Prostate gland (tissue), 2 donors: ENCODE results near the gene C13orf46. TPM values are rescaled to one million over a fixed set of nuclear protein-coding genes. Genes with fewer than 3 reads are reported as not detected.
"Not testable (repeated sequence)": the region's sequence is repeated elsewhere in the genome, so short reads cannot be mapped to it uniquely, and the experiment has no call there.

ENCODE experiments used
- DNase-seq: peaks from one replicate; pipeline ENCODE4 v3.0.0-alpha.2; 2019; ENCODE audit warnings: low spot score
- H3K27ac ChIP-seq, 2 donors: fragments of 200-600 bp; sonication (generic); 2 replicates each; pipeline ENCODE4 v1.5.1; 2017 to 2019
- H3K27me3 ChIP-seq: fragments of 200-600 bp; sonication (generic); replicated peaks from 2 replicates; pipeline ENCODE4 v1.5.1; 2019; ENCODE audit not compliant: insufficient read depth
- H3K36me3 ChIP-seq, 2 donors: fragments of 200-600 bp; sonication (generic); 1 replicate in 1 of 2; 2 replicates in 1 of 2; pipeline versions ENCODE4 v1.5.1 to v1.8.1; 2017 to 2019
- H3K4me1 ChIP-seq: fragments of 200-600 bp; sonication (generic); replicated peaks from 2 replicates; pipeline ENCODE4 v1.5.1; 2019
- H3K4me3 ChIP-seq, 2 donors: fragments of 200-600 bp; sonication (generic); 2 replicates each; pipeline ENCODE4 v1.5.1; 2017 to 2019
- H3K9me3 ChIP-seq: fragments of 200-600 bp; sonication (generic); 2 replicates; pipeline ENCODE4 v1.5.1; 2017
- POLR2A ChIP-seq: fragments of 450-650 bp; IDR thresholded peaks from one replicate; pipeline ENCODE4 v1.6.1; 2016; ENCODE audit warnings: antibody characterized with exemption, mild to moderate bottlenecking
- POLR2AphosphoS5 ChIP-seq: sonication (generic); formaldehyde crosslinking; IDR thresholded peaks from one replicate; pipeline ENCODE4 v1.6.1; 2017; ENCODE audit warnings: antibody characterized with exemption
- WGBS: methylation state at CpG from one replicate; pipeline ENCODE4 v1.1.5; 2018; 5-methylcytosine and 5-hydroxymethylcytosine counted together
- intact Hi-C: fragments of 100-400 bp; cut with DNase I; formaldehyde crosslinking; loops from one replicate; pipeline ENCODE4 v1.14.2; 2022
- total RNA-seq, 2 donors: library from RNA; depleted of rRNA; stranded (reverse); fragments of >200 nt; gene quantifications; one replicate each; pipeline ENCODE4 v1.1.0, GENCODE V29; 2016
- TF ChIP-seq, protein P1 (sequence below), 4 experiments: fragments of 200-600 bp in 2 of 4; fragments of 450-650 bp in 2 of 4; sonication (generic) in 2 of 4; IDR thresholded peaks; 1 replicate in 3 of 4; 2 replicates in 1 of 4; pipeline ENCODE4 v1.5.1; 2016 to 2019; ENCODE audit warnings: antibody characterized with exemption in 4 of 4, mild to moderate bottlenecking in 2 of 4, moderate library complexity in 2 of 4

The C13orf46 gene
- total RNA-seq, 2 donors from 2014 or later, result 8.0 to 9.9 TPM

GRCh38 chr13:113991676-113992179, 17.9 kb upstream of the C13orf46 start:
- TF ChIP-seq, protein P1, sequence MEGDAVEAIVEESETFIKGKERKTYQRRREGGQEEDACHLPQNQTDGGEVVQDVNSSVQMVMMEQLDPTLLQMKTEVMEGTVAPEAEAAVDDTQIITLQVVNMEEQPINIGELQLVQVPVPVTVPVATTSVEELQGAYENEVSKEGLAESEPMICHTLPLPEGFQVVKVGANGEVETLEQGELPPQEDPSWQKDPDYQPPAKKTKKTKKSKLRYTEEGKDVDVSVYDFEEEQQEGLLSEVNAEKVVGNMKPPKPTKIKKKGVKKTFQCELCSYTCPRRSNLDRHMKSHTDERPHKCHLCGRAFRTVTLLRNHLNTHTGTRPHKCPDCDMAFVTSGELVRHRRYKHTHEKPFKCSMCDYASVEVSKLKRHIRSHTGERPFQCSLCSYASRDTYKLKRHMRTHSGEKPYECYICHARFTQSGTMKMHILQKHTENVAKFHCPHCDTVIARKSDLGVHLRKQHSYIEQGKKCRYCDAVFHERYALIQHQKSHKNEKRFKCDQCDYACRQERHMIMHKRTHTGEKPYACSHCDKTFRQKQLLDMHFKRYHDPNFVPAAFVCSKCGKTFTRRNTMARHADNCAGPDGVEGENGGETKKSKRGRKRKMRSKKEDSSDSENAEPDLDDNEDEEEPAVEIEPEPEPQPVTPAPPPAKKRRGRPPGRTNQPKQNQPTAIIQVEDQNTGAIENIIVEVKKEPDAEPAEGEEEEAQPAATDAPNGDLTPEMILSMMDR (IDR thresholded peaks at IDR 0.05), result no peak
- no peak for TF ChIP-seq POLR2AphosphoS5
- no peak for TF ChIP-seq POLR2A
- no peaks in the 10 kb centered on the region for H3K27me3 ChIP-seq
- WGBS, result 94% methylated on average over 11 of the region's 11 CpGs
- no peak for DNase-seq
- intact Hi-C loops, result no loop called here
- H3K4me1 ChIP-seq, result no peaks in the 10 kb centered on the region
- H3K4me3 ChIP-seq, result no peak overlapping the region
- H3K27ac ChIP-seq, result no peak overlapping the region
- peaks cover 0 to 5% of the 10 kb centered on the region in 2 donors for H3K36me3 ChIP-seq
- H3K9me3 ChIP-seq, result no peaks in the 10 kb centered on the region

GRCh38 chr13:113991191-113991669, 17.4 kb upstream of the C13orf46 start:
- H3K27ac ChIP-seq, result no peak overlapping the region
- H3K27me3 ChIP-seq, result no peaks in the 10 kb centered on the region
- H3K36me3 ChIP-seq, result peaks cover 0 to 5% of the 10 kb centered on the region in 2 donors
- H3K4me3 ChIP-seq, result no peak overlapping the region
- TF ChIP-seq POLR2A (no peak), POLR2AphosphoS5 (no peak)
- TF ChIP-seq, protein P1 (IDR thresholded peaks at IDR 0.05), result no peak
- DNase-seq, result no peak
- intact Hi-C loops, result no loop called here
- H3K9me3 ChIP-seq, result no peaks in the 10 kb centered on the region
- WGBS, result 74% methylated on average over 8 of the region's 10 CpGs
- H3K4me1 ChIP-seq, result no peaks in the 10 kb centered on the region

GRCh38 chr13:113990321-113990837, 16.5 kb upstream of the C13orf46 start:
- no peak for DNase-seq
- no peak overlapping the region for H3K27ac ChIP-seq
- no peaks in the 10 kb centered on the region for H3K27me3 ChIP-seq
- 95% methylated on average over 9 of the region's 9 CpGs for WGBS
- no peaks in the 10 kb centered on the region for H3K9me3 ChIP-seq
- intact Hi-C loops, result no loop called here
- peaks cover 0 to 5% of the 10 kb centered on the region in 2 donors for H3K36me3 ChIP-seq
- no peak for TF ChIP-seq POLR2A
- TF ChIP-seq POLR2AphosphoS5, result no peak
- TF ChIP-seq, protein P1 (IDR thresholded peaks at IDR 0.05), result no peak
- H3K4me3 ChIP-seq, result no peak overlapping the region
- no peaks in the 10 kb centered on the region for H3K4me1 ChIP-seq

DNA sequence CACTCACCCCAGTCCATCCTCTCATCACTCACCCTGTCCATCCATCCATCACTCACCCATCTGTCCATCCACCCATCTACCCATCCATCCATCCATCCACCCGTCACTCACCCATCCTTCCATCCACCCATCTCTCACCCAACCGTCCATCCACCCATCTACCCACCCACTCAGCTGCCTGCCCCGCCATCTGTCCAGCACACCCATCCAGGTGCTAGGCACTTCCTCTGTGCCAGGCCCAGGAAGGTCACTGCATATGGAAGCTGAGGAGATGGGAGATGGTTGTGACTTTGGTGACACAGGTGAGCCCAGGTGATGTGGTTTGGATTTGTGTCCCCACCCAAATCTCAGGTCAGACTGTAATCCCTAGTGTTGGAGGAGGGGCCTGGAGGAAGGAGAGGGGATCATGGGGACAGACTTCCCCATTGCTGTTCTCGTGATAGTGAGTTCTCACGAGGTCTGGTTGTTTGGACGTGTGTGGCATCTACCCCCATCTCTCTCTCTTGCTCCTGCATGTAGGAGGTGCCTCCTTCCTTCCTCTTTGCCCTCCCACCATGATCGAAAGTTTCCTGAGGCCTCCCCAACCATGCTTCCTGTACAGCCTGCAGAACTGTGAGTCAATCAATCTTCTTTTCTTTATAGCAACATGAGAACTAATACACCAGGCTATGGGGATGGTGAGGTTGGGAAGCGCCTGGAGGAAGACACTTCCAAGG, 15.9 kb upstream of the C13orf46 start:
- no peaks in the 10 kb centered on the region for H3K9me3 ChIP-seq
- no peak for DNase-seq
- H3K27ac ChIP-seq, result no peak overlapping the region
- H3K4me1 ChIP-seq, result no peaks in the 10 kb centered on the region
- intact Hi-C loops, result no loop called here
- H3K27me3 ChIP-seq, result no peaks in the 10 kb centered on the region
- no peak overlapping the region for H3K4me3 ChIP-seq
- 93% methylated on average over 8 of the region's 8 CpGs for WGBS
- H3K36me3 ChIP-seq, result peaks cover 0 to 5% of the 10 kb centered on the region in 2 donors
- TF ChIP-seq, protein P1 (IDR thresholded peaks at IDR 0.05), result no peak
- TF ChIP-seq POLR2AphosphoS5, result no peak
- no peak for TF ChIP-seq POLR2A

DNA sequence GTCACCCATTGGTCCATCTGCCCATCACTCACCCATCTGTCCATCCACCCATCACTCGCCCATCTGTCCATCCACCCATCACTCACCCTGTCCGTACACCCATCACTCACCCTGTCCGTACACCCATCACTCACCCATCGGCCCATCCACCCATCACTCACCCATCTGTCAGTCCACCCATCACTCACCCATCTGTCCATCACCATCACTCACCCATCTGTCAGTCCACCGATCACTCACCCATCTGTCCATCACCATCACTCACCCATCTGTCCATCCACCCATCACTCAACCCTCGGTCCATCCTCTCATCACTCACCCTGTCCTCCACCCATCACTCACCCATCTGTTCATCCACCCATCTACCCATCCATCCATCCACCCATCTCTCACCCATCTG, 15.0 kb upstream of the C13orf46 start:
- H3K36me3 ChIP-seq, H3K4me1 ChIP-seq, H3K27me3 ChIP-seq, H3K4me3 ChIP-seq, H3K9me3 ChIP-seq, DNase-seq, H3K27ac ChIP-seq, intact Hi-C loops: not testable (repeated sequence)
- WGBS, result 97% methylated on average over 6 of the region's 6 CpGs
